ENCODE measurements around the gene KIF16B. TPM values are rescaled to one million over a fixed set of nuclear protein-coding genes. Genes with fewer than 3 reads are reported as not detected.

The KIF16B gene
- total RNA-seq, 1 experiment from 2014 or later = 7.6 TPM

DNA sequence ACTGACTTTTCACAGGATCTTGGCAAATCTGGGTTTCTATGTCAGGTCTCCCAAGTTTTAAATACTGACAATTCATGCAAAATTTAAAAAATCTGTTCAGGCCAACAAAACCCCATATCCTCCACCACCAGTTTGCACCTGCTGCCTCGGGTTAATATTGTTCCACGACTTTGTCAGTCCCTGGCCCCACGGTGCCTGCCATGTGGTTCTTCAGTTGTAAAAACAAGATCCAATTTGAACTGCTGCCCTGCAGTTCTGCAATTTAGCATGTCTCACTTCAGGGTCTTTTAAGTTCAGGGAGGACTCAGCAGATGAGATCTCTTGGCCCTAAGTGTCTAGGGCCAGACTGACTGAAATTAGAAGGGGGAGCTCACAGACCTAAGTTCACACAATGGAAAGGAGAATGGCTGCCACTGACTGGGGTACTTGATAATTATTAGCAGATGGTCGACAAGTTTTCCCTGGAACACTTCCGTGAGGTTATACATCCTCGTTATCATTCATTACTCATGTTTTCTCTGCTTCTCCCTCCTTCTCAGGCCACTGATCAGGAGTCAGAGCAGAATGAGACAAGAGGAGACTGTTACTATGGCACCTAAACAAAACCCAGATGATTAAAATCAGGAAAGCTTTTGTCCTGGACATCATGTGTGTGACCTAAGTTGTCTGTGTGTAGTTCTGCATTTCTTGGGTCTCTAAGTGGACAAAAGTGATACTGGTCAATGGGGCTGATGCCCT is 223.6 kb downstream of the KIF16B start (continued):
- TF ChIP-seq AR (CRISPR knock-in tag; IDR thresholded peaks at IDR 0.05) (no peak), ESRRA (CRISPR knock-in tag; IDR thresholded peaks at IDR 0.05; ENCODE audit: borderline replicate concordance) (no peak), SOX15 (CRISPR knock-in tag; IDR thresholded peaks at IDR 0.05) (no peak), JUN (CRISPR knock-in tag; IDR thresholded peaks at IDR 0.05) (no peak), E2F4 (CRISPR knock-in tag; IDR thresholded peaks at IDR 0.05; ENCODE audit: borderline replicate concordance, low read depth) (no peak), MYBL2 (CRISPR knock-in tag; IDR thresholded peaks at IDR 0.05) (no peak), CTCF (IDR thresholded peaks at IDR 0.05) (no peak), ATF6 (CRISPR knock-in tag; IDR thresholded peaks at IDR 0.05) (no peak), NR3C1 (CRISPR knock-in tag; conservative IDR thresholded peaks at IDR 0.05; ENCODE audit: low read depth) (no peak)

DNA sequence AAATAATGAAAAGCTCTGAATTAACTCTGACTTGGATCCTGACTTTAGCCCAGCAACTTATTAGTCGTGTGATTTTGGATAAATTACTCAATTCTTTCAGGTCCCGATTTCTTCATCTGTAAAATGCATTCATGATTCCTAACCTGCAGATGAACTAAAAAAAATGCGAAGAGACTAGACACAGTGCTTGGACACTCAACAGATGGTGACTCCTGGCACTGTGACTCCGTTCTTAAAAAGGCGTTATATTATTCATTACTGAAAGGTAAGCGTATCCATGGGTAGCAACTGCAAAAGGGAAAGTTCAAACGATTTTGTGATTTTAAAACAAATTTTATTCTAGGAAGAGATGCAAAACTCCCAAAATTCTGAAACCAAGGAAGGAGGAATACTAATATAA is 226.3 kb downstream of the KIF16B start:
- Mint-ChIP-seq H3K9me3 (no peaks in the 10 kb centered on the region), H3K27me3 (ENCODE audit: low read depth) (no peaks in the 10 kb centered on the region), H3K27ac (no peak overlapping the region), H3K4me3 (no peak overlapping the region), H3K4me1 (no peaks in the 10 kb centered on the region), H3K36me3 (no peaks in the 10 kb centered on the region)
- no peak for DNase-seq (ENCODE audit: low spot score)
- ChIA-PET POLR2A (no interaction called here), CTCF (no interaction called here)
- ATAC-seq = no peak
- TF ChIP-seq, protein P1, sequence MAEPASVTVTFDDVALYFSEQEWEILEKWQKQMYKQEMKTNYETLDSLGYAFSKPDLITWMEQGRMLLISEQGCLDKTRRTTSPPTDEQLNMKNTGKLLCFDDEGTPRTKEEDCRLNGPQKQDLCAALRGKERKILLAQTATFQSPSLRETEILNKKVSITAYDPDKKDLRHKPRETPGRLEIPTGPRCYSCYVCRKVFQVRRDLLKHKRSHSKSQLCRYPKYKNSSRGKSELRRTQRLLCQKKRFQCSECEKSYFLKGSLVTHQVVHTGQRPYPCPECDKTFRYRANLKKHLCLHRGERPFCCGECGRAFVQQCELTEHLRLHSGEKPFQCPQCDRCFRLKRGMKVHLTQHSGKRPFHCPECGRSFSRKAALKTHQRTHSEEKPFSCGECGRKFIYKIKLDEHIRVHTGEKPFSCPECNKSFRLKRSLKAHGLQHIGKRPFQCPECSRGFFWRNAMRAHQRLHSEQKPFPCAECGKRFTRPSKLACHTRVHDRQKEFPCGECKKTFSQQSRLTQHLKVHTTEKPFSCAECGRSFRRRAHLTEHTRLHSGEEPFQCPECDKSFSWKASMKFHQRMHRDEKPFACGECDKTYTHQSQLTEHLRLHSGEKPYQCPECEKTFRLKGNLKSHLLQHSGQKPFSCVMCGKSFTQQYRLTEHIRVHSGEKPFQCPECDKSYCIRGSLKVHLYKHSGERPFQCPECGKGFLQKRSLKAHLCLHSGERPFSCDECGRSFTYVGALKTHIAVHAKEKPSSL (CRISPR knock-in tag; conservative IDR thresholded peaks at IDR 0.05) = no peak
- no peak for TF ChIP-seq ZNF281 (CRISPR knock-in tag; IDR thresholded peaks at IDR 0.05)
- TF ChIP-seq, protein P2, sequence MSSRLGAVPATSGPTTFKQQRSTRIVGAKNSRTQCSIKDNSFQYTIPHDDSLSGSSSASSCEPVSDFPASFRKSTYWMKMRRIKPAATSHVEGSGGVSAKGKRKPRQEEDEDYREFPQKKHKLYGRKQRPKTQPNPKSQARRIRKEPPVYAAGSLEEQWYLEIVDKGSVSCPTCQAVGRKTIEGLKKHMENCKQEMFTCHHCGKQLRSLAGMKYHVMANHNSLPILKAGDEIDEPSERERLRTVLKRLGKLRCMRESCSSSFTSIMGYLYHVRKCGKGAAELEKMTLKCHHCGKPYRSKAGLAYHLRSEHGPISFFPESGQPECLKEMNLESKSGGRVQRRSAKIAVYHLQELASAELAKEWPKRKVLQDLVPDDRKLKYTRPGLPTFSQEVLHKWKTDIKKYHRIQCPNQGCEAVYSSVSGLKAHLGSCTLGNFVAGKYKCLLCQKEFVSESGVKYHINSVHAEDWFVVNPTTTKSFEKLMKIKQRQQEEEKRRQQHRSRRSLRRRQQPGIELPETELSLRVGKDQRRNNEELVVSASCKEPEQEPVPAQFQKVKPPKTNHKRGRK (CRISPR knock-in tag; IDR thresholded peaks at IDR 0.05; ENCODE audit: borderline replicate concordance) = no peak
- TF ChIP-seq SMAD4 (CRISPR knock-in tag; IDR thresholded peaks at IDR 0.05) = no peak
- no peak for TF ChIP-seq PRRX2 (CRISPR knock-in tag; IDR thresholded peaks at IDR 0.05)
- no peak for TF ChIP-seq TCF7 (CRISPR knock-in tag; IDR thresholded peaks at IDR 0.05; ENCODE audit: low read depth)
- TF ChIP-seq TEAD4 (CRISPR knock-in tag; IDR thresholded peaks at IDR 0.05) = no peak
- no peak for TF ChIP-seq ATF1 (CRISPR knock-in tag; IDR thresholded peaks at IDR 0.05)
- no peak for TF ChIP-seq MLX (CRISPR knock-in tag; IDR thresholded peaks at IDR 0.05)
- TF ChIP-seq FOXK1 (CRISPR knock-in tag; IDR thresholded peaks at IDR 0.05) = no peak

Measured in WTC11 (cell line).